OCI-LY7 (cell line): ENCODE results near the gene OR1A2. TPM values are rescaled to one million over a fixed set of nuclear protein-coding genes. Genes with fewer than 3 reads are reported as not detected.
"Not testable (repeated sequence)": the region's sequence is repeated elsewhere in the genome, so short reads cannot be mapped to it uniquely, and the experiment has no call there.

ENCODE experiments used
- BruUV-seq: library from RNA; stranded (reverse); fragments of 400-500 nt; replicated peaks from 2 replicates; lab custom pipeline; 2021; lab: Mats Ljungman, UMichigan
- CTCF ChIA-PET: fragments of 300-600 bp; sonication (Branson Sonifier 250); formaldehyde crosslinking; loops from one replicate; lab custom pipeline; 2022; ENCODE audit warnings: antibody characterized with exemption; ENCODE audit not compliant: unreplicated experiment; lab: Charles Lee
- POLR2A ChIA-PET: fragments of 300-600 bp; sonication (Branson Sonifier 250); formaldehyde crosslinking; loops from one replicate; lab custom pipeline; 2022; ENCODE audit warnings: antibody characterized with exemption; lab: Charles Lee
- DNase-seq: peaks from one replicate; pipeline ENCODE4 v3.0.0-alpha.2; 2015; ENCODE audit warnings: low spot score
- H2AFZ ChIP-seq: fragments of 200-600 bp; sonication (generic), shearing (Covaris generic); 2 replicates; pipeline ENCODE4 v1.6.1; 2014; ENCODE audit warnings: mild to moderate bottlenecking, antibody characterized with exemption, low read length, moderate library complexity
- H3K27ac ChIP-seq: fragments of 200-600 bp; sonication (generic); 2 replicates; pipeline ENCODE4 v1.5.1; 2014; ENCODE audit warnings: mixed run types, low read depth, mild to moderate bottlenecking, moderate library complexity, low read length, inconsistent platforms; ENCODE audit not compliant: poor library complexity, severe bottlenecking
- H3K36me3 ChIP-seq: fragments of 200-600 bp; sonication (generic); 2 replicates; pipeline ENCODE4 v1.6.1; 2014; ENCODE audit warnings: mild to moderate bottlenecking, antibody characterized with exemption, low read length, moderate library complexity, mixed read lengths; ENCODE audit not compliant: insufficient read depth
- H3K4me1 ChIP-seq: fragments of 200-600 bp; sonication (generic); 2 replicates; pipeline ENCODE4 v1.5.1; 2014; ENCODE audit warnings: mild to moderate bottlenecking, low read length; ENCODE audit not compliant: insufficient read depth, poor library complexity, severe bottlenecking
- H3K4me2 ChIP-seq: fragments of 200-600 bp; sonication (generic); 2 replicates; pipeline ENCODE4 v1.6.1; 2014; ENCODE audit warnings: mild to moderate bottlenecking, low read length
- H3K4me3 ChIP-seq: fragments of 200-600 bp; sonication (generic); 2 replicates; pipeline ENCODE4 v1.5.1; 2014; ENCODE audit warnings: mild to moderate bottlenecking, low read depth, low read length; ENCODE audit not compliant: poor library complexity, severe bottlenecking
- H3K79me2 ChIP-seq: fragments of 200-600 bp; sonication (generic); 2 replicates; pipeline ENCODE4 v1.6.1; 2016; ENCODE audit warnings: low read depth, mild to moderate bottlenecking, low read length, moderate library complexity, mixed read lengths; ENCODE audit not compliant: insufficient read depth
- H3K9me2 ChIP-seq: fragments of 200-600 bp; sonication (generic); 2 replicates; pipeline ENCODE4 v1.6.1; 2016; ENCODE audit warnings: mild to moderate bottlenecking, low read length, mixed read lengths; ENCODE audit not compliant: insufficient read depth
- H3K9me3 ChIP-seq: fragments of 200-600 bp; sonication (generic); 2 replicates; pipeline ENCODE4 v1.6.1; 2014; ENCODE audit warnings: mild to moderate bottlenecking, mixed run types, low read length, mixed read lengths
- H4K20me1 ChIP-seq: fragments of 200-600 bp; sonication (generic); 2 replicates; pipeline ENCODE4 v1.6.1; 2014; ENCODE audit warnings: mild to moderate bottlenecking, antibody characterized with exemption, low read length, moderate library complexity, mixed read lengths; ENCODE audit not compliant: insufficient read depth
- intact Hi-C: fragments of 100-400 bp; cut with micrococcal nuclease; formaldehyde crosslinking; loops from one replicate; pipeline ENCODE4 v1.10.0; 2022; ENCODE audit not compliant: unreplicated experiment
- total RNA-seq, 2 experiments: library from RNA; depleted of rRNA in 1 of 2; stranded (reverse); fragments of >200 nt in 1 of 2; shearing (Covaris generic) in 1 of 2; gene quantifications; 2 replicates each; pipeline ENCODE4 v1.2.3, GENCODE V29; 2014 to 2022

The OR1A2 gene
- total RNA-seq, 2 experiments from 2014 or later = not detected

GRCh38 chr17:3241044-3241443 lies 43.7 kb downstream of the OR1A2 start:
- H3K27ac ChIP-seq, intact Hi-C loops, BruUV-seq: not testable (repeated sequence)

GRCh38 chr17:3244841-3245240 lies 47.5 kb downstream of the OR1A2 start:
- H3K4me1 ChIP-seq, H2AFZ ChIP-seq, H3K79me2 ChIP-seq, POLR2A ChIA-PET, H4K20me1 ChIP-seq, DNase-seq, H3K9me3 ChIP-seq, H3K36me3 ChIP-seq, intact Hi-C loops, H3K4me3 ChIP-seq, BruUV-seq, H3K9me2 ChIP-seq, H3K27ac ChIP-seq, CTCF ChIA-PET, H3K4me2 ChIP-seq: not testable (repeated sequence)

More at GRCh38 chr17:3241044-3241443, 43.7 kb downstream of the OR1A2 start:
- POLR2A ChIA-PET, H3K4me1 ChIP-seq, H3K36me3 ChIP-seq, H3K4me3 ChIP-seq, DNase-seq, H3K79me2 ChIP-seq, H3K9me2 ChIP-seq, H3K9me3 ChIP-seq, H2AFZ ChIP-seq, H3K4me2 ChIP-seq, CTCF ChIA-PET, H4K20me1 ChIP-seq: not testable (repeated sequence)

Other genes starting within 250 kb of the OR1A2 start
- gene OR1D5, start 133.9 kb upstream of the OR1A2 start, total RNA-seq (2014; rRNA removed; shearing (Covaris generic)) = not detected in 2 replicates
- not detected in 2 replicates for gene OR1D5, start 133.9 kb upstream of the OR1A2 start, total RNA-seq (2022)
- gene OR1D2, start 93.1 kb upstream of the OR1A2 start, total RNA-seq (2014; rRNA removed; shearing (Covaris generic)) = not detected in 2 replicates
- gene OR1D2, start 93.1 kb upstream of the OR1A2 start, total RNA-seq (2022) = not detected in 2 replicates
- gene OR1G1, start 70.0 kb upstream of the OR1A2 start, total RNA-seq (2014; rRNA removed; shearing (Covaris generic)) = not detected in 2 replicates
- not detected in 2 replicates for gene OR1G1, start 70.0 kb upstream of the OR1A2 start, total RNA-seq (2022)
- gene OR1A1, start 10.1 kb downstream of the OR1A2 start, total RNA-seq (2014; rRNA removed; shearing (Covaris generic)) = not detected in 2 replicates
- not detected in 2 replicates for gene OR1A1, start 10.1 kb downstream of the OR1A2 start, total RNA-seq (2022)
- gene OR3A1, start 100.8 kb downstream of the OR1A2 start, total RNA-seq (2014; rRNA removed; shearing (Covaris generic)) = not detected in 2 replicates
- not detected in 2 replicates for gene OR3A1, start 100.8 kb downstream of the OR1A2 start, total RNA-seq (2022)
- not detected in 2 replicates for gene OR3A2, start 188.8 kb downstream of the OR1A2 start, total RNA-seq (2014; rRNA removed; shearing (Covaris generic))
- not detected in 2 replicates for gene OR3A2, start 188.8 kb downstream of the OR1A2 start, total RNA-seq (2022)
- gene OR1E1, start 200.9 kb downstream of the OR1A2 start, total RNA-seq (2014; rRNA removed; shearing (Covaris generic)) = not detected in 2 replicates
- gene OR1E1, start 200.9 kb downstream of the OR1A2 start, total RNA-seq (2022) = not detected in 2 replicates
- gene OR3A3, start 213.9 kb downstream of the OR1A2 start, total RNA-seq (2014; rRNA removed; shearing (Covaris generic)) = not detected in 2 replicates
- not detected in 2 replicates for gene OR3A3, start 213.9 kb downstream of the OR1A2 start, total RNA-seq (2022)
- not detected in 2 replicates for gene OR1E2, start 236.3 kb downstream of the OR1A2 start, total RNA-seq (2014; rRNA removed; shearing (Covaris generic))
- not detected in 2 replicates for gene OR1E2, start 236.3 kb downstream of the OR1A2 start, total RNA-seq (2022)